ENCODE data around the gene DAPK2.
"Not testable (repeated sequence)": the region's sequence is repeated elsewhere in the genome, so short reads cannot be mapped to it uniquely, and the experiment has no call there.

The DAPK2 gene

GRCh38 chr15:64046421-64047153, at the start of gene DAPK2:
Gene DAPK2, minus strand, starts transcription at chr15:64046485. Its CDS starts 6,224 bp downstream, at chr15:64040261.
- DNase-seq (ENCODE audit: low read depth in 2 of 2): peak; percentile 54 to 65

GRCh38 chr15:64095431-64095794, 49.1 kb upstream of the DAPK2 start:
- DNase-seq (ENCODE audit: low read depth in 2 of 2): no peak

GRCh38 chr15:64093627-64094417, 47.5 kb upstream of the DAPK2 start, which contains the start of gene CIAO2A:
Gene CIAO2A, minus strand, starts transcription at chr15:64093838. Its CDS starts 70 bp downstream, at chr15:64093768.
- DNase-seq (ENCODE audit: low read depth in 2 of 2): peak; percentile 77 to 87

GRCh38 chr15:64092864-64093626, 46.8 kb upstream of the DAPK2 start:
- DNase-seq (ENCODE audit: low read depth in 2 of 2): peak in 1 of 2 donors; percentile 20

- no peak for DNase-seq (ENCODE audit: low read depth in 2 of 2)
Measured at GRCh38 chr15:64092075-64092820, 46.0 kb upstream of the DAPK2 start.

GRCh38 chr15:64090527-64090926, 44.2 kb upstream of the DAPK2 start:
- DNase-seq (ENCODE audit: low read depth in 2 of 2): no peak

- no peak for DNase-seq (ENCODE audit: low read depth in 2 of 2)
Measured at GRCh38 chr15:64089543-64090280, 43.4 kb upstream of the DAPK2 start.

GRCh38 chr15:64082757-64083156, 36.5 kb upstream of the DAPK2 start:
- no peak for DNase-seq (ENCODE audit: low read depth in 2 of 2)

GRCh38 chr15:64073496-64073895, 27.2 kb upstream of the DAPK2 start:
- not testable (repeated sequence) for DNase-seq (ENCODE audit: low read depth in 2 of 2)

- DNase-seq (ENCODE audit: low read depth in 2 of 2): no peak
Measured at GRCh38 chr15:64072812-64073211, 26.5 kb upstream of the DAPK2 start.

- DNase-seq (ENCODE audit: low read depth in 2 of 2): no peak
Measured at GRCh38 chr15:64071931-64072765, 25.9 kb upstream of the DAPK2 start.

- DNase-seq (ENCODE audit: low read depth in 2 of 2): no peak
Measured at GRCh38 chr15:64070965-64071851, 24.9 kb upstream of the DAPK2 start.

- DNase-seq (ENCODE audit: low read depth in 2 of 2): no peak
Measured at GRCh38 chr15:64070106-64070505, 23.8 kb upstream of the DAPK2 start.

GRCh38 chr15:64068133-64068532, 21.8 kb upstream of the DAPK2 start:
- DNase-seq (ENCODE audit: low read depth in 2 of 2): no peak

GRCh38 chr15:64067564-64068030, 21.3 kb upstream of the DAPK2 start:
- peak; percentile 30 to 48 for DNase-seq (ENCODE audit: low read depth in 2 of 2)

GRCh38 chr15:64066451-64066850, 20.2 kb upstream of the DAPK2 start:
- DNase-seq (ENCODE audit: low read depth in 2 of 2): no peak

- DNase-seq (ENCODE audit: low read depth in 2 of 2): no peak
Measured at GRCh38 chr15:64060716-64061115, 14.4 kb upstream of the DAPK2 start.

GRCh38 chr15:64059104-64059503, 12.8 kb upstream of the DAPK2 start:
- DNase-seq (ENCODE audit: low read depth in 2 of 2): not testable (repeated sequence)

- DNase-seq (ENCODE audit: low read depth in 2 of 2): no peak
Measured at GRCh38 chr15:64058279-64058678, 12.0 kb upstream of the DAPK2 start.

All from stimulated activated CD8-positive, alpha-beta memory T cell treated with anti-CD3 and anti-CD28 coated beads, Interleukin-2, amount 100 ng/mL, for 48 hours (primary cell).